GM12878 (cell line): ENCODE measurements around the gene NCKAP5.

ENCODE experiments used
- BRCA1 ChIP-seq: IDR thresholded peaks from 2 replicates; pipeline ENCODE4 v1.6.1; 2011; ENCODE audit warnings: low read depth, low read length, improper control_type of control experiment
- CHD1 ChIP-seq: IDR thresholded peaks from 2 replicates; pipeline ENCODE4 v1.6.1; 2012; ENCODE audit warnings: low read depth, low read length, improper control_type of control experiment
- CHD2 ChIP-seq: IDR thresholded peaks from 2 replicates; pipeline ENCODE4 v1.6.1; 2011; ENCODE audit warnings: low read depth, low read length, improper control_type of control experiment, borderline replicate concordance
- CTCF ChIP-seq, 3 experiments: IDR thresholded peaks in 2 of 3; conservative IDR thresholded peaks in 1 of 3; 2 replicates each; pipeline ENCODE4 v1.5.1; 2011; ENCODE audit warnings: low read depth in 3 of 3, low read length in 3 of 3, mild to moderate bottlenecking in 3 of 3, control low read depth in 2 of 3, moderate library complexity in 2 of 3, inconsistent platforms in 1 of 3, mixed read lengths in 1 of 3; ENCODE audit not compliant: control insufficient read depth in 2 of 3, insufficient read depth in 1 of 3; ENCODE audit errors: extremely low read depth in 1 of 3
- MXI1 ChIP-seq: fragments of 150-350 bp; IDR thresholded peaks from 2 replicates; pipeline ENCODE4 v1.6.1; 2011; ENCODE audit warnings: low read depth, mild to moderate bottlenecking, inconsistent platforms, low read length, improper control_type of control experiment
- NR2C1 ChIP-seq: fragments of 450-650 bp; IDR thresholded peaks from 2 replicates; pipeline ENCODE4 v1.6.1; 2017; ENCODE audit warnings: antibody characterized with exemption, mild to moderate bottlenecking, moderate library complexity
- POLR2AphosphoS5 ChIP-seq: IDR thresholded peaks from 2 replicates; pipeline ENCODE4 v1.6.1; 2011; ENCODE audit warnings: mild to moderate bottlenecking, low read length, inconsistent platforms
- RAD21 ChIP-seq: IDR thresholded peaks from 2 replicates; pipeline ENCODE4 v1.6.1; 2011; ENCODE audit warnings: mild to moderate bottlenecking, low read depth, low read length, moderate library complexity; ENCODE audit not compliant: insufficient read depth
- SKIL ChIP-seq: fragments of 450-650 bp; IDR thresholded peaks from 2 replicates; pipeline ENCODE4 v1.6.1; 2017; ENCODE audit warnings: mild to moderate bottlenecking, low read depth, inconsistent platforms; ENCODE audit not compliant: poor library complexity, severe bottlenecking
- SMARCA5 ChIP-seq: fragments of 450-650 bp; IDR thresholded peaks from 2 replicates; pipeline ENCODE4 v1.6.1; 2017; ENCODE audit warnings: mild to moderate bottlenecking
- SMC3 ChIP-seq: IDR thresholded peaks from 2 replicates; pipeline ENCODE4 v1.6.1; 2011; ENCODE audit warnings: low read length, improper control_type of control experiment, borderline replicate concordance
- ZNF217 ChIP-seq: fragments of 450-650 bp; IDR thresholded peaks from 2 replicates; pipeline ENCODE4 v1.6.1; 2017; ENCODE audit warnings: antibody characterized with exemption, mild to moderate bottlenecking
- ZNF384 ChIP-seq: IDR thresholded peaks from 2 replicates; pipeline ENCODE4 v1.6.1; 2012; ENCODE audit warnings: low read depth, mild to moderate bottlenecking, low read length, improper control_type of control experiment, borderline replicate concordance
- ZZZ3 ChIP-seq: IDR thresholded peaks from 2 replicates; pipeline ENCODE4 v1.6.1; 2011; ENCODE audit warnings: low read depth; ENCODE audit not compliant: control insufficient read depth, insufficient read length

DNA sequence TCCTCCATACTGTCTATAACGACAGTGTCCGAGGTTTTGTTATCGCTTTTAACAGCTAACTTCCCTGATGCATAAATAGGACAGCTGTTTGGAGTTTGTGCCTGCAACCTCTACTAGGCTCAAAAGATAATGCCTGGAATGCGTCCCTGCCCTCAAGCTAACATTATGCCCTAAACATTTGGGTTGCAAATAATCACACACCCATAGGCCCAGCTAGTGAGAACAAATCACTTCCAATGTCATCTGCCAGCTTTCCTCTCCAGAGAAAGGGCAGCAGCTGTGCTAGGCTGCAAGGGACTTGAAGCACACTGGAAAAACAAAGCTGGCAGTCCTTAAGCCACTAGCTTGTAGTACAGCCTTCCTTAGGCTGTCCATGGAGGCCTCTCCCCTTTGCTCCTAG lies 696.4 kb downstream of the NCKAP5 start:
- no peak for TF ChIP-seq SMC3
- TF ChIP-seq NR2C1 = no peak
- no peak for TF ChIP-seq CTCF (IDR thresholded peaks at IDR 0.05 in 2 of 3, conservative IDR thresholded peaks at IDR 0.05 in 1 of 3; ENCODE audit: control insufficient read depth in 2 of 3, extremely low read depth in 1 of 3, insufficient read depth in 1 of 3, low read depth in 3 of 3, low read length in 3 of 3)
- no peak for TF ChIP-seq ZNF384
- TF ChIP-seq BRCA1 = no peak
- no peak for TF ChIP-seq ZNF217
- no peak for TF ChIP-seq SMARCA5
- no peak for TF ChIP-seq RAD21
- TF ChIP-seq ZZZ3 = no peak
- TF ChIP-seq MXI1 = no peak
- no peak for TF ChIP-seq SKIL
- no peak for TF ChIP-seq CHD2
- no peak for TF ChIP-seq CHD1
- TF ChIP-seq POLR2AphosphoS5 = no peak
